ENCODE measurements around the gene NANOS3. TPM values are rescaled to one million over a fixed set of nuclear protein-coding genes. Genes with fewer than 3 reads are reported as not detected.

The NANOS3 gene
- total RNA-seq, 4 donors from 2014 or later = not detected

DNA sequence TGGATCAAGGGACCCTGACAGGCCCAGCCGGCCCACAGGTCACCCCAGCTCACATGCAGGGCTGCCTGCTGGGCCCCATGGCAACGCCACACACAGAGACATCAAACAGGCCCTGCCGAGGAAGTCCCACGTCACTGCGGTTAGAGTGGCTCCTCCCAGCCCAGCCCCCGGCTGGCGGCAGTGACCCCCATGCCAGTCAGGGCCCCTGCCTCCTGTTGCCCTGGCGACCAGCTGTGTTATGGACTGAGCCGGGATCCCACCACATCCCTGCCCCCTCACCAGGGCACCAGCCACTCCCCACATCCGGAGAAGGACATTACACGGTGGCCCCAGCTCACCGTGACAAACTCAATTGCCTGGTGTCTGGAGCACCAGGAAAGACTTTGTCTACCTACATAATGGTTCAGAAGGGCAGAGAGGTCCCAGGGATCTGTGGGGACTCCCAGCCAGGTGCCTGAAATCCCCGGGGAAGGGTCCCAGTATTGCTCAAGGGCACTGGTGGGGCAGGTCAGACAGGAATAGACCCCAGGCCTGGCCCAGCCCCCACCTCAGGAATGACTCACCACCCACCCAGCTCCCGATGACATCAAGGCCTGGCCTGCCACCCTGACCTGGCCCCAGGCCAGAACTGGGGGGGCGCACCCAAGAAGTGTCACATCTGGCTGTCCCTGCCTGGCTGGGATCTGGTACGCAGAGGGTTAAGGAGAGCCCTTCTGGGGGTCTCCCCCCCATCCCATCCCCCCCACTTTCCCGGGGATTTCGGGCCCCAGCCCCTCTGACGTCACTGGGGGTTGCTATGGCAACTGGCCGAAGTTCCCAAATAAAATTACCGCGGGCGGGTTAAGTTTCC, 30.2 kb upstream of the NANOS3 start:
- Histone ChIP-seq H3K9me3 (no peaks in the 10 kb centered on the region), H3K4me3 (peak overlapping the region; percentile 30 to 57 (median 49)), H3K27me3 (no peaks in the 10 kb centered on the region), H3K27ac (peak overlapping the region; percentile 99 to 100 (median 100)), H3K4me1 (peaks cover 48 to 74% (median 56%) of the 10 kb centered on the region in 4 donors), H3K36me3 (no peaks in the 10 kb centered on the region)
- DNase-seq = peak; percentile 93
- 0% methylated on average over 20 of the region's 23 CpGs; no CpG with 5 or more reads in 1 of the 2 donors for WGBS, 2 donors (ENCODE audit: low coverage in 1 of 2)
- in situ Hi-C loops (cut with MboI; ENCODE audit: low pct_ligation_motif_present in 1 of 4, low pct_unique_long_range_greater_than_20kb in 1 of 4, low sequenced_read_pairs in 3 of 4) (no loop called here), intact Hi-C loops (cut with DNase I; ENCODE audit: low total_unique reads) (loop anchor here (5.0 kb wide), 1 partner anchor 54 kb away; no protein-coding TSS in a partner anchor)
- TF ChIP-seq POLR2AphosphoS5 (IDR thresholded peaks at IDR 0.05) (peak; percentile 8 to 67 (median 64)), POLR2A (IDR thresholded peaks at IDR 0.05) (peak; percentile 30), EP300 (IDR thresholded peaks at IDR 0.05; ENCODE audit: low read depth) (peak; percentile 87), CTCF (IDR thresholded peaks at IDR 0.05) (no peak)

DNA sequence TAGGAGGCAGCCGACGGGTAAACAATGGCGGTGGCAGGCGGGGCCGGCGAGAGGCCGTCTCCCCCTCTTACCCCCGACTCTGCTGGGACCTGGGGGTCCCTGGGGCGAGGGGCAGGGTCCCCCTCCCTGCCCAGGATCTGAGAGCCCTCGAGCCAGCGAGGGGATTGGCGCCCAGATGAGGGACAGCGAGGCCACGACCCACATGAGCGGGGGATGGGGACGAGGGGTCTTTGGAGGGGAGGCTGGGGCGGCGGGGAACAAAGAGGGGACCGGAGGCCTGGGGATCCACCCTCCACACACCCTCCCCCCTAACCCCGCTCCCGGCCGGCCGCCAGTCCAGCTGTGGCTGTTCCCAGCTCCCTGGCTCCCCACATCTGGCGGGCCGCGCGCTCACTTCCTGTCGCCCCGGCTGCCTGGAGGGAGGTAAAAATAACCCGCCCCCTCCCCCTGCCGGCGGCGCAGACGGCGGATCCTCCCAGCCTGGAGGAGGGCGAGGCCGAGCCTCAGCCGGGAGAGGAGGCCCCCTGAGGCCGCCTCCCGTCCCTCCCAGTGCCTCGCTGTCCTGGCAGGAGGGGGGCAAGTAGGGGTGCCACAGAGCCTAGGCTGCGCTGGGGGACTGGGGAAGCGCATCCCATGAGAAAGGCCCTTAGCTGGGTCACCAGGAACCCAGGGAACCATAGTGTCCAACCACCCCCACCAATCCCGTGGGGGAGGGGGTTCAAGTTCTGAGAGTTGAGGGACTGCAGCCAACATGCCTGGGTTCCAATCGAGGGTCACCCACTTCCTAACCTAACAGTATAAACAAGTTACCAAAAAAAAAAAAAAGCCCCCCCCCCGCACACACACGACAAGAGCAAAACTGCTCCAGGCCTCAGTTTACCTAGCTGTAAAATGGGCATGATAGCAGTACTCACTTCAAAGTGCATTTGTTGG, 29.3 kb upstream of the NANOS3 start:
- Histone ChIP-seq H3K36me3 (no peaks in the 10 kb centered on the region), H3K4me1 (peaks cover 49 to 75% (median 56%) of the 10 kb centered on the region in 4 donors), H3K27ac (peak overlapping the region; percentile 99 to 100 (median 100)), H3K27me3 (no peaks in the 10 kb centered on the region), H3K9me3 (no peaks in the 10 kb centered on the region), H3K4me3 (peak overlapping the region; percentile 30 to 57 (median 49))
- in situ Hi-C loops (cut with MboI; ENCODE audit: low pct_ligation_motif_present in 1 of 4, low pct_unique_long_range_greater_than_20kb in 1 of 4, low sequenced_read_pairs in 3 of 4) (no loop called here), intact Hi-C loops (cut with DNase I; ENCODE audit: low total_unique reads) (loop anchor here (5.0 kb wide), 1 partner anchor 55 kb away; no protein-coding TSS in a partner anchor)
- TF ChIP-seq POLR2A (IDR thresholded peaks at IDR 0.05) (peak; percentile 92), CTCF (IDR thresholded peaks at IDR 0.05) (peak in 4 of 5 experiments; percentile 33 to 51 (median 40)), POLR2AphosphoS5 (IDR thresholded peaks at IDR 0.05) (peak; percentile 76 to 94 (median 90)), EP300 (IDR thresholded peaks at IDR 0.05; ENCODE audit: low read depth) (peak; percentile 1)
- 4 to 20% methylated on average over 2 to 25 of the region's 47 CpGs for WGBS, 2 donors (ENCODE audit: low coverage in 1 of 2)
- peak; percentile 93 for DNase-seq

GRCh38 chr19:13848340-13848677, 28.6 kb upstream of the NANOS3 start:
- Histone ChIP-seq H3K4me1 (peaks cover 45 to 70% (median 54%) of the 10 kb centered on the region in 4 donors), H3K27me3 (no peaks in the 10 kb centered on the region), H3K27ac (peak overlapping the region; percentile 99 to 100 (median 100)), H3K4me3 (no peak overlapping the region), H3K36me3 (no peaks in the 10 kb centered on the region), H3K9me3 (no peaks in the 10 kb centered on the region)
- DNase-seq = no peak
- intact Hi-C loops (cut with DNase I; ENCODE audit: low total_unique reads) = loop anchor here (5.0 kb wide), 1 partner anchor 56 kb away; no protein-coding TSS in a partner anchor
- 71 to 75% methylated on average over 3 to 4 of the region's 4 CpGs for WGBS, 2 donors (ENCODE audit: low coverage in 1 of 2)
- TF ChIP-seq EP300 (IDR thresholded peaks at IDR 0.05; ENCODE audit: low read depth) (no peak), CTCF (IDR thresholded peaks at IDR 0.05) (no peak), POLR2AphosphoS5 (IDR thresholded peaks at IDR 0.05) (no peak), POLR2A (IDR thresholded peaks at IDR 0.05) (no peak)
- in situ Hi-C loops (cut with MboI; ENCODE audit: low pct_ligation_motif_present in 1 of 4, low pct_unique_long_range_greater_than_20kb in 1 of 4, low sequenced_read_pairs in 3 of 4) = no loop called here

Measured in transverse colon (tissue), 4 donors.